GM23338 (cell line): ENCODE measurements around the gene THRA.

Experiments used
- CREB1 ChIP-seq: fragments of 250-450 bp; sonication (Bioruptor Pico); IDR thresholded peaks from 2 replicates; pipeline ENCODE4 v1.5.0; 2020; ENCODE audit warnings: low read depth, mild to moderate bottlenecking, moderate library complexity
- EZH2 ChIP-seq: fragments of 200-600 bp; sonication (generic); IDR thresholded peaks from one replicate; pipeline ENCODE4 v1.8.0; 2017; ENCODE audit warnings: antibody characterized with exemption, mild to moderate bottlenecking, low read depth; ENCODE audit not compliant: unreplicated experiment
- EZH2phosphoT487 ChIP-seq: fragments of 200-600 bp; sonication (generic); IDR thresholded peaks from one replicate; pipeline ENCODE4 v1.8.1; 2018; ENCODE audit warnings: antibody characterized with exemption; ENCODE audit not compliant: unreplicated experiment
- JUNB ChIP-seq: IDR thresholded peaks from one replicate; pipeline ENCODE4 v1.6.1; 2016; ENCODE audit warnings: antibody characterized with exemption; ENCODE audit not compliant: unreplicated experiment
- NANOG ChIP-seq: IDR thresholded peaks from 2 replicates; pipeline ENCODE4 v1.6.1; 2016; ENCODE audit warnings: antibody characterized with exemption, borderline replicate concordance
- POLR2AphosphoS5 ChIP-seq: IDR thresholded peaks from 2 replicates; pipeline ENCODE4 v1.6.1; 2016; ENCODE audit warnings: antibody characterized with exemption, low read depth
- STAT1 ChIP-seq: IDR thresholded peaks from one replicate; pipeline ENCODE4 v1.6.1; 2016; ENCODE audit warnings: antibody characterized with exemption; ENCODE audit not compliant: unreplicated experiment
- ZNF114 ChIP-seq: fragments of 250-450 bp; sonication (Bioruptor Pico); IDR thresholded peaks from 2 replicates; pipeline ENCODE4 v1.5.0; 2020; ENCODE audit warnings: mild to moderate bottlenecking, moderate library complexity
- TF ChIP-seq, protein P1 (sequence below), 2 experiments: fragments of 200-600 bp in 1 of 2; sonication (generic) in 1 of 2; conservative IDR thresholded peaks; 2 replicates each; pipeline versions ENCODE4 v1.5.1 to v1.6.1; 2016 to 2017; ENCODE audit warnings: antibody characterized with exemption in 2 of 2, low read depth in 2 of 2, mild to moderate bottlenecking in 2 of 2, moderate library complexity in 1 of 2
- TF ChIP-seq, protein P2 (sequence below): IDR thresholded peaks from 2 replicates; pipeline ENCODE4 v1.6.1; 2016; ENCODE audit warnings: antibody characterized with exemption
- TF ChIP-seq, protein P3 (sequence below): IDR thresholded peaks from one replicate; pipeline ENCODE4 v1.6.1; 2018; ENCODE audit warnings: antibody characterized with exemption; ENCODE audit not compliant: unreplicated experiment

DNA sequence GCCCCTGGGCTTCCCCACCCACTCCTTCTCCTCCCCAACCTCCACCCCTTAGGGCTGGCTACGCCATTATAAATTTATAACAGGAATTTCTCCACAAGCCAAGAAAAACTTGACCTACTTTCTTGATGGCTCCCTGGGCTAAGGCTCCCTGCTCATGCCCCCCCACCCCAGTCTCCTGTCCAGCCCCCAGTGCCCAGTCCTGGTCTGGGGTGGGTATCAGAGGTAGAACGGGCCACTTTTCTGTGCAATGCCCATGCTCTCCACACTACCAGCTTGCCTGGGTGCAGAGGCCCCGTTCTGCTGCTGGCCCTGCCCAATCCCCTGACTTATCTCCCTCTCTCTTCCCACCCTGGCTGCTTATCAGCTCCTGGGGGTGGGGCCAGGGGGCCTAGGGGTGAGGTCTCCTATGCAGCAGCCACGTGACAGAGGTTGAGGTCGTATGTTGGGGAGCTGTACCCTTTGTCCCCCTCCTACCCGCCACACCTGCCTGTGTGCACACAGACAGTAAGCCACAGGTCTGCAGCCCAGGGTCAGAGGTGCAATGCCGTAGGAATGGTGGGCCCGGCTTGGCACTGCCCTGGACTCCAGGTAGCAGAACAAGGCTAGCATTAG is 10.1 kb downstream of the THRA start:
- TF ChIP-seq EZH2 (no peak), POLR2AphosphoS5 (no peak), ZNF114 (CRISPR knock-in tag) (no peak), NANOG (no peak), EZH2phosphoT487 (no peak), CREB1 (CRISPR knock-in tag) (no peak), STAT1 (no peak), JUNB (no peak)
- TF ChIP-seq, protein P1, sequence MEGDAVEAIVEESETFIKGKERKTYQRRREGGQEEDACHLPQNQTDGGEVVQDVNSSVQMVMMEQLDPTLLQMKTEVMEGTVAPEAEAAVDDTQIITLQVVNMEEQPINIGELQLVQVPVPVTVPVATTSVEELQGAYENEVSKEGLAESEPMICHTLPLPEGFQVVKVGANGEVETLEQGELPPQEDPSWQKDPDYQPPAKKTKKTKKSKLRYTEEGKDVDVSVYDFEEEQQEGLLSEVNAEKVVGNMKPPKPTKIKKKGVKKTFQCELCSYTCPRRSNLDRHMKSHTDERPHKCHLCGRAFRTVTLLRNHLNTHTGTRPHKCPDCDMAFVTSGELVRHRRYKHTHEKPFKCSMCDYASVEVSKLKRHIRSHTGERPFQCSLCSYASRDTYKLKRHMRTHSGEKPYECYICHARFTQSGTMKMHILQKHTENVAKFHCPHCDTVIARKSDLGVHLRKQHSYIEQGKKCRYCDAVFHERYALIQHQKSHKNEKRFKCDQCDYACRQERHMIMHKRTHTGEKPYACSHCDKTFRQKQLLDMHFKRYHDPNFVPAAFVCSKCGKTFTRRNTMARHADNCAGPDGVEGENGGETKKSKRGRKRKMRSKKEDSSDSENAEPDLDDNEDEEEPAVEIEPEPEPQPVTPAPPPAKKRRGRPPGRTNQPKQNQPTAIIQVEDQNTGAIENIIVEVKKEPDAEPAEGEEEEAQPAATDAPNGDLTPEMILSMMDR (conservative IDR thresholded peaks at IDR 0.05; ENCODE audit: low read depth in 2 of 2): no peak
- TF ChIP-seq, protein P2, sequence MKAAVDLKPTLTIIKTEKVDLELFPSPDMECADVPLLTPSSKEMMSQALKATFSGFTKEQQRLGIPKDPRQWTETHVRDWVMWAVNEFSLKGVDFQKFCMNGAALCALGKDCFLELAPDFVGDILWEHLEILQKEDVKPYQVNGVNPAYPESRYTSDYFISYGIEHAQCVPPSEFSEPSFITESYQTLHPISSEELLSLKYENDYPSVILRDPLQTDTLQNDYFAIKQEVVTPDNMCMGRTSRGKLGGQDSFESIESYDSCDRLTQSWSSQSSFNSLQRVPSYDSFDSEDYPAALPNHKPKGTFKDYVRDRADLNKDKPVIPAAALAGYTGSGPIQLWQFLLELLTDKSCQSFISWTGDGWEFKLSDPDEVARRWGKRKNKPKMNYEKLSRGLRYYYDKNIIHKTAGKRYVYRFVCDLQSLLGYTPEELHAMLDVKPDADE: no peak
- TF ChIP-seq, protein P3, sequence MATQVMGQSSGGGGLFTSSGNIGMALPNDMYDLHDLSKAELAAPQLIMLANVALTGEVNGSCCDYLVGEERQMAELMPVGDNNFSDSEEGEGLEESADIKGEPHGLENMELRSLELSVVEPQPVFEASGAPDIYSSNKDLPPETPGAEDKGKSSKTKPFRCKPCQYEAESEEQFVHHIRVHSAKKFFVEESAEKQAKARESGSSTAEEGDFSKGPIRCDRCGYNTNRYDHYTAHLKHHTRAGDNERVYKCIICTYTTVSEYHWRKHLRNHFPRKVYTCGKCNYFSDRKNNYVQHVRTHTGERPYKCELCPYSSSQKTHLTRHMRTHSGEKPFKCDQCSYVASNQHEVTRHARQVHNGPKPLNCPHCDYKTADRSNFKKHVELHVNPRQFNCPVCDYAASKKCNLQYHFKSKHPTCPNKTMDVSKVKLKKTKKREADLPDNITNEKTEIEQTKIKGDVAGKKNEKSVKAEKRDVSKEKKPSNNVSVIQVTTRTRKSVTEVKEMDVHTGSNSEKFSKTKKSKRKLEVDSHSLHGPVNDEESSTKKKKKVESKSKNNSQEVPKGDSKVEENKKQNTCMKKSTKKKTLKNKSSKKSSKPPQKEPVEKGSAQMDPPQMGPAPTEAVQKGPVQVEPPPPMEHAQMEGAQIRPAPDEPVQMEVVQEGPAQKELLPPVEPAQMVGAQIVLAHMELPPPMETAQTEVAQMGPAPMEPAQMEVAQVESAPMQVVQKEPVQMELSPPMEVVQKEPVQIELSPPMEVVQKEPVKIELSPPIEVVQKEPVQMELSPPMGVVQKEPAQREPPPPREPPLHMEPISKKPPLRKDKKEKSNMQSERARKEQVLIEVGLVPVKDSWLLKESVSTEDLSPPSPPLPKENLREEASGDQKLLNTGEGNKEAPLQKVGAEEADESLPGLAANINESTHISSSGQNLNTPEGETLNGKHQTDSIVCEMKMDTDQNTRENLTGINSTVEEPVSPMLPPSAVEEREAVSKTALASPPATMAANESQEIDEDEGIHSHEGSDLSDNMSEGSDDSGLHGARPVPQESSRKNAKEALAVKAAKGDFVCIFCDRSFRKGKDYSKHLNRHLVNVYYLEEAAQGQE: no peak
